HG02610 (cell line): ENCODE data around the gene MEG3.

ENCODE experiments used
- ATAC-seq: cut with Tn5 transposase; IDR thresholded peaks from one replicate; pipeline ENCODE4 v1.9.1; 2021; ENCODE audit warnings: mild to moderate bottlenecking, moderate library complexity; ENCODE audit not compliant: unreplicated experiment

The MEG3 gene

GRCh38 chr14:100828031-100828769, 2.3 kb downstream of the MEG3 start:
- ATAC-seq: no peak

DNA sequence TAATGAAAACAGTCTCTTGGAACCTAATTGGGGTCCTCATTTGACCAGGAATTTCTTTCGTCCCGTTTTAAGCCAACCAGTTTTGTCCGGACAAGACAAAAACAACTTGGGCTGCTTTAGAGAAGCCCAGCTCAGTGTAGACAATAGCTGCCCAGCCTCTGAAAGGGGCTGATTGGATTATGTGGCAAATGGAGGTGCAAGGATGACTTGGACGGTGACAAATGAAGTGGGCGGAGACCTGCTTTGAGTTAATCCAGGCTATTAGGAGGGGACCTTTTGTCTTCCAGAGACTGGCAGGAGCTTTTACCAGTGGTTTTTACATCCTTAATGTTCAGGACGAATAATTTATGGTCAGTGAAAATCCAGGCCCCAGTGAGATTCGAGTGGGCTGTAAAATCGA, 4.8 kb downstream of the MEG3 start:
- ATAC-seq: no peak

DNA sequence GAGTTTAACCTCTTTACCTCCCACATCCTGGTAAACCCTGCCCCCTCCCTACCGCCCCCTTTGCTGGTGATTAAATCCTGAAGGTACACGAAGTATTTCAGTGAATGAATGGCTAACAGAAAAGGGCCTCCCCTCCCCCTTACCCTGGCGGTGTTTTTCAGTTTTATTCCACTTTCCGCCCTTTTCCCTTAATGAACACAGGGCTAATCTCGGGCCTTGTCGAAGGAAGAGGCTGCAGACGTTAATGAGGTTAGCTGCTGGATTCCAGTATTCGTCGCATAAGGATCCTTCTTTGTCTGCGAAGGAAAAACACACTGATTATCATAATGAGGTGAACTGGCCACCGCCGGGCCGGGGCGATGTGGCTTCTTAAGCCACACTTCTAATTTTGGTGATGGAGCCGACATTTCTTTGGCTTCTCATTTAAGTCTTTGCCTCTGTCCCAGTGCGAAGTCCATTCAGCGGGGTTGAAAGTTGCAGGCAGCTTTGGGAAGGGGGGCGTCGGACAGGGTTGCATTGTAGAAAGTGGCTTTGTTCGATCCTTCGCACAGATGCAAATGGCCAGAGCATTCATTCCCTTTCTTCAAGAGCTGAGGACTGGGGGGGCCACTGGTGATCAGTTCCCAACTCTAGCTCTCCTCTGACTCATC, 6.5 kb downstream of the MEG3 start:
- no peak for ATAC-seq

GRCh38 chr14:100834082-100834793, 8.3 kb downstream of the MEG3 start:
- ATAC-seq: no peak

- ATAC-seq: no peak
These were observed 9.1 kb downstream of the MEG3 start for GRCh38 chr14:100834794-100835547.

- ATAC-seq: no peak
These were observed 9.8 kb downstream of the MEG3 start for GRCh38 chr14:100835548-100836310.

DNA sequence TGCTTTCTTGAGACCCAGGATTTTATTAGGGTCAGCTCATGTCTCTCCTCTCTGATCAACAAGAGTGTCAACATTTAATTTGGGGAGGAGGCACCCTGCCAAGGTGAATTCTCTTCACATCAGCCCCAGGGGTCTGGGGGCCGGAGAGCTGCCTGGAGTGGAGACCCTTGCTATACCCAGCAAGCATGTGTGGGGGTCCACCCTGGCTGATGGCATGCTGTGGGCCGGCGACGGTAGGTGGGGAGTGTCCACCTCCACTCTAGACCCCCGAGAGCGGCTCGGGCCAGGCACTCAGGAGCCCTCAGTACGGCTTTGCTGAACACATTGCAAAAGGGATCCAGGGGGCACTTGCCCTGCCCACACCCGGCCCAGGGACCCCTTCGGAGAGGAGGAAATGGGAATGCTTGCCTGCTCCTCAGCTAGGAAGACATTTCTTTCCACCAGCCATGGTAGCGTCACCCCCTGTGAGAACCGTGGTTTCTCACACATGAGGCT, 10.4 kb downstream of the MEG3 start:
- no peak for ATAC-seq

DNA sequence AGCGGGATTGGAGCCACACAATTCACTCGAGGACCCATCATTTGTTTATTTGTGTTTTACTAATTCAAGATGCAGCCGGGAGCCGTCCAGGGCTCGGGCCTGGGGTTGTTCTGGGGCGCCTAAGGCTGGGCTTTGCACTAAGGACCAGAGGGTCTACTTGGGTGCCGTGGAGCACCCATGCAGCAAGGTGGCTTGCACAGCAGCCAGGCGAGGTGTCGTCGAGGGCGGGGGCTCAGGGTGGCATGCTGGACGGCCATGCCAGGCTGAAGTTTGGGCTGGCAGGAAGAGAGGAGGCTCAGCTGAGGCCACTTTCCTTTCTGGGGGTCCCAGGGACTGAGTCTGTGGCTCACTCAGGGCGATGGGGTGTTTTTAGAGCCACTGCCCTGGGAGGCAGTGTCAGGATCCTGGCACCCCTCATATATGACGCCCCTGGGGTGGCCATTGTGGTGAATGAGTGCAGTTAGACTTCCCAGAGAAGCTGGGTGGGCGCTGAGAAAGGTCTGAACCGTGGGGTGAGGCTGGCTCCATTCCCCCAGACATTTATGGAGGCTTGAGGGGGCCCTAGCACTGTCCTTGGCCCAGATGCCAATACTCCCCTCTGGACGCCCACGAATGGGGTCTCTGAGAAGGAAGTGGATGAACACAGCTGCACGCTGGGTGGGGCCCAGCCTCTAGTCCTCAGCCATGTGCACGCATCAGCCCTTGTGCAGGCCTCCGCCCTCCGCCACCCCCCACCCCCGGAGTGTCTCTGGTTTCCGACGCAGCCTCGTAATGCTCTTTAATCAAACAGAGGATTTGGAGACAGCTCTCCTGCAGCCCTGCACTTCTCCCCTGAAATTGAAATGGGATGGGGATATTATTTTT, 11.3 kb downstream of the MEG3 start:
- no peak for ATAC-seq

DNA sequence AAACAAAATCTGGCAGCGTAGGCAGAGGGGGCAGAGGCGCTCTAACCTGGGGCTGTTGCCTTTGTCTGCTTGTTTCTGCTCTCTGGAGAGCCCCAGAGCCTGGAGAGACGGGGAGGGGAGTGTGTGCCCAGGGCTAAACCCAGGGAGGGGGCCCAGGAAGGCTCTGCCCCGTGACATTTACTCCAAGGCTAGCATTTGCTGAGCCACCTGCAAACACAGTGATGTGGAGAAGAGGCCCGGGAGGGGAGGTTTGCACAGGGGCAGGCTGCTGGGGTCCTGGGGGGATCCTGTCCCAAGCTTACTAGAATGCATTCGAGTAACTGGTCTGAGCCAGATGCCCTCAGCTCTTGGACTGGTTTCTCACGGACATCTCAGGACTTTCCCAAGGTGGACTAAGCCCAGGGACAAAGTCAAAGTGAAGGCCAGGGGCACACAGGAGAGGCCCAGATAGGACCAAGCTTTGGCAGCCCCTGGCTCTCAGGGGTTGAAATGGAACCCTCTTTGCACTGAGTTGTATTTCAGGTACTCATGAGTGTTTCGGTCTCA, 12.0 kb downstream of the MEG3 start:
- ATAC-seq: no peak

- ATAC-seq: no peak
These were observed 12.8 kb downstream of the MEG3 start for GRCh38 chr14:100838493-100839314.

GRCh38 chr14:100839315-100839585, 13.3 kb downstream of the MEG3 start:
- ATAC-seq: no peak

- ATAC-seq: no peak
These were observed 13.8 kb downstream of the MEG3 start for GRCh38 chr14:100839681-100840111.

GRCh38 chr14:100840286-100841065, 14.6 kb downstream of the MEG3 start:
- ATAC-seq: no peak

DNA sequence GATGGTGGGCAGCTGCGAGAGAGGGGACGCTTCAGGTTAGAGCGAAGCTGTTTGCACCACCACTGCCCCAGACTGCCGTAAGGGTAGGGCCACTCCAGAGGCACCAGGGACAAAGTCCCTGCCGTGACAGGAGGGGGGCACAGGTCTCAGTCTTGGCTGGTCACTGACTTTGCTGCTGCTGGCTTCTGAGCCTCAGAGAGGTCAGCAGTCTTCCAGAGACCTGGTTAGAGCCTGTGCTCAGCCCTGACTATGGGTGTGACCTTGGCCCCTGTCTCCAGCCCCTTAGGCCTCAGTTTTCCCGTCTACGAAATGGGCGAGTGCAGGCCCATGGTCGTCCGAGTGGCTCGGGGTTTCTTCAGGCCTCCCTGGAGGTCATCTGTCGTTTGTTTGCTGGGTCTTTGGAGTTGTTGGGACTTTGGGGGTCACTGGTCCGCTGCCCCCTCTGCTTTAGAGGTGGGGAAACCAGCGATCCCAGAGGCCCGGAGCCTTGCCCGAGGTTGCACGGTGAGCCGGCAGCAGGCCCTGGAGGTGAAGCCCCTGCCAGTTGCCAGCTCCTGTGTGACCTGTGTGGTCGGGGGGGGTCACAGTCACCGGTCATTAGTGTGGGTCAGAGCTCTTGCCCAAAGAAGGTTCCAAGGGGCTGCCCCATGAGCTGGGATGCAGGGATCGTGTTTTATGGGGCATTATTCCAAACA, 15.3 kb downstream of the MEG3 start:
- ATAC-seq: no peak

- ATAC-seq: no peak
These were observed 16.0 kb downstream of the MEG3 start for GRCh38 chr14:100841761-100842403.

DNA sequence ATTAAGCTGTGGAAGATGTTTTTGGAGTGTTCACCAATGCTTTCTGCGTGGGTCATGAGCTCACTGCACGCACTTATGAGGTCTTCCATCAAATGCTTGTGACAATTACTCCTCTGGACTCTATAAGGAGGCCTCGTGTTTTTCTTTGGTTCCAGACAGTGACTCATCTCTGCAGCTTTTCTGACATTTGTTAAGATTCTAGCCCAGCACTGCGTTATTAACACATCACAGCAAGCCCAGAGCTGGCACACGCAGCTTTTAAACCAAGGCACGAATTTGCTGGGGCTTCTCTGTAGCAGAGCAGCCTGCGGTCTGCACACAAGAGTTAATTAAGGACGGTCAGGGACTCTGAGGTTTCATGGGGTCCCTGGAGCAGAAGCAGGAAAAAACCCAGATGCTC, 16.9 kb downstream of the MEG3 start:
- ATAC-seq: no peak

DNA sequence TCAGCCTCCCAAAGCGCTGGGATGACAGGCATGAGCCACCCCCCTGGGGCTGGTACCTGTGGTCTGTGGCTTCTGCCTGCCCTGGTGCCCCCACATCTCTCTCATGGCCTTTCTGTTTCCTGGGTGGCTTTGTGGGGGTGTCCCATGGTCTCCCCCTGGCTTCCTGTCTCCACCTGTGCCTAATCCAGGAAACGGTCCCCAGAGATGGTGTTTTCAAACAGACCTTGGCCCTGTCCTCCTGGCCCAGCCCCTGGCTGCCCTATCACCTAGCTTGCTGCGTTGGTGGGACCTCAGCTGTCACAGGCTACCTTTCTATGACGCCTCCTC, 18.1 kb downstream of the MEG3 start:
- ATAC-seq: no peak
